HUES6 (cell line): ENCODE data around the gene ARHGAP24.
"Not testable (repeated sequence)": the region's sequence is repeated elsewhere in the genome, so short reads cannot be mapped to it uniquely, and the experiment has no call there.

Experiments used
- H3K27ac ChIP-seq: 2 replicates; pipeline ENCODE4 v1.7.0; 2013; ENCODE audit warnings: low read depth, mild to moderate bottlenecking, low read length, inconsistent platforms
- H3K27me3 ChIP-seq: 2 replicates; pipeline ENCODE4 v1.6.1; 2013; ENCODE audit warnings: low read length; ENCODE audit not compliant: control insufficient read depth, insufficient read depth
- H3K36me3 ChIP-seq: 2 replicates; pipeline ENCODE4 v1.6.1; 2013; ENCODE audit warnings: low read length; ENCODE audit not compliant: control insufficient read depth, insufficient read depth
- H3K4me1 ChIP-seq: 2 replicates; pipeline ENCODE4 v1.6.1; 2013; ENCODE audit warnings: low read length; ENCODE audit not compliant: control insufficient read depth, insufficient read depth
- H3K4me3 ChIP-seq: 2 replicates; pipeline ENCODE4 v1.5.1; 2013; ENCODE audit warnings: low read depth, low read length
- H3K9ac ChIP-seq: one replicate; pipeline ENCODE4 v1.6.1; 2013; ENCODE audit warnings: mild to moderate bottlenecking, low read length
- H3K9me3 ChIP-seq: 2 replicates; pipeline ENCODE4 v1.6.1; 2013; ENCODE audit warnings: low read depth, low read length; ENCODE audit not compliant: control insufficient read depth, insufficient read depth

ARHGAP24 gene

DNA sequence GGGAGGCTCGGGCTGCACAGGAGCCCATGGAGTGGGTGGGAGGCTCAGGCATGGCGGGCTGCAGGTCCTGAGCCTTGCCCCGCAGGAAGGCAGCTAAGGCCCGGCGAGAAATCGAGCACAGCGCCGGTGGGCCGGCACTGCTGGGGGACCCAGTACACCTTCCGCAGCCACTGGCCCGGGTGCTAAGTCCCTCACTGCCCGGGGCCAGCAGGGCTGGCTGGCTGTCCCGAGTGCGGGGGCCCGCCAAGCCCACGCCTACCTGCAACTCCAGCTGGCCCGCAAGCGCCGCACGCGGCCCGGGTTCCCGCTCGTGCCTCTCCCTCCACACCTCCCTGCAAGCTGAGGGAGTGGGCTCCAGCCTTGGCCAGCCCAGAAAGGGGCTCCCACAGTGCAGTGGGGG is 546.7 kb downstream of the ARHGAP24 start:
- H3K36me3 ChIP-seq, H3K27me3 ChIP-seq, H3K4me3 ChIP-seq, H3K9me3 ChIP-seq, H3K27ac ChIP-seq, H3K9ac ChIP-seq, H3K4me1 ChIP-seq: not testable (repeated sequence)

DNA sequence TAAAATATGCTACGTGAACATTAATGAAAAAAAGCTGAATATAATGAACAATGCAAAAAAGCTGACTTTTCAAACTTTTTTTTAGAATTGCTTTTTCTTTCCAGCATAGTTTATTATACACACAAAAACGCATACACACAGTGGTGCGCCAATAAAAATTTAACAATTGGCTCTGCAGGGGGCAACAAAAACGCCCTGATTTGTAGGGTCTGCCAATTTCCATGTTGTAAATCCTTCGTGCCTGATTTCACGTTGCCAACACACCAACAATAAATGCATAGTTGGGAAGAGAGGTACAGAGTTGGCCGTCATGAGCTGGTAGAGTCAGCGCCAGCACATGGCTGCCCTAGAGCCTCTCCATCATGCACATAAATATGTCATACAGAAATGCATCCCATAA is 551.8 kb downstream of the ARHGAP24 start:
- Histone ChIP-seq H3K9ac (no peak overlapping the region), H3K27ac (no peak overlapping the region), H3K4me3 (no peak overlapping the region), H3K9me3 (no peaks in the 10 kb centered on the region), H3K4me1 (no peaks in the 10 kb centered on the region), H3K36me3 (no peaks in the 10 kb centered on the region), H3K27me3 (no peaks in the 10 kb centered on the region)

DNA sequence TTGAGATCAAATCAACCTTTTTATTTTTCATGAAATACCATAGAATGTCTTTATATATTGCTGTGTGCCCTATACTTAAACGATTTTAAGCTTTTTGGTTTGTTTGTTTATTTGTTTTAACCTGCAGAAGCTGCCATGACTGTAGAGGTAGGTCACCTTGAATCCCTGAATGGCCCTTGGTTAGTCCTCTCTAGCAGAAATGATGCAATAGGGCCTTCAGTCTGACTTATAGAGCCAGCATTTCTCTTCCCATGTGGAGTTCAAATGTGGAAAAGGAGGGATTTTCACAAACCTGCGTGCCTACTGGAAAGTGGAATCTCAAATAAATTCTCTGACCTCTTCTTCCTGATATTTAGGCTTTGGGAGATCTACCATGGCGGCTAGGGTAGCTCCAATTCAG is 557.0 kb downstream of the ARHGAP24 start:
- H3K4me1 ChIP-seq, result peaks cover 12% of the 10 kb centered on the region; the same call in 1 of the 2 replicates
- no peaks in the 10 kb centered on the region for H3K27me3 ChIP-seq
- H3K9me3 ChIP-seq, result no peaks in the 10 kb centered on the region
- H3K9ac ChIP-seq, result no peak overlapping the region
- H3K36me3 ChIP-seq, result no peaks in the 10 kb centered on the region
- H3K4me3 ChIP-seq, result no peak overlapping the region
- H3K27ac ChIP-seq, result no peak overlapping the region

DNA sequence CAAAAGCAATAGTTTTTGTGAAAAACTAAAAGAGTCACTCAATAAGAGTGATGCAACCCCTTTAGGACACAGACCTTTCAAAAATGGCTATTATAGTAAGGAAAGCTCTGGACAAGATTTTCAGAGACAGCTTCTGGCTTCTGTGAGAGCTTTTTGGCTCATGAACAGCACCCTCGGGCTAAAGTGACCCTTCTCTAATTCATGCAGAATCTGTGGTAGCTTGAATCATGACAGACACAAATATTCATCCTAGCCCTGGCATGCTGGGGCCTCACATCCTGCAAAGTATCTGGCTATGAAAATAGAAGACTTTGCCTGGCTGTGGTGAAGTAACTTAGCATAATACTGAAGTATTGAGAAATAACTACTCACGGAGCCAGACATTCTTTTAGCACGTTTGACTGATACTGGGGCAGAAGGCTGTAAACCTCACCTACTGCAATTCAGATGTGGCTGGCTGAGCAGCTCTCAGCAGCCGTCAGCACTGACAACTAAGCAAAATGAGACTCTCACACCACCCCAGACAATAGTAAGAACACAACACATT is 557.6 kb downstream of the ARHGAP24 start:
- Histone ChIP-seq H3K9me3 (no peaks in the 10 kb centered on the region), H3K9ac (no peak overlapping the region), H3K4me1 (peaks cover 12% of the 10 kb centered on the region; the same call in 1 of the 2 replicates), H3K27ac (no peak overlapping the region), H3K36me3 (no peaks in the 10 kb centered on the region), H3K4me3 (no peak overlapping the region), H3K27me3 (no peaks in the 10 kb centered on the region)

DNA sequence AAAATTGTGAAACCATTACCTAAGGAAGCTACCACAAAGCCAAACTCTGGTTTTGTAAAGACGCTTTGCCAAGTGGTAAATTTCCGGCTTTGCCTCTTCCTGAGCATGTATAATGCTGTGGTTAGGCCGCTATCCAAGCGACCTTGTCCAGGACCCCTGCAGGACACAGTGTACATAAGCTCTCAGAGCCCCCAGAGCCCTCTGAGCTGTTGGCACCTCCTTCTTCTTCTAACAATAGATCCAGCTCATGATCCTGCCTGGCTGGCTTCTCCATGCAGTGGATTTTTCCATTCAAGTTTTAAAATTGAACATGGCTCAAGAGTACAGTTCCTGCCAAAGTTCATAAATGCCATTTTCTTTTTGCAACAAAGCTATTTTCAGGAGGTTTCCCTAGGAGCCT is 558.2 kb downstream of the ARHGAP24 start:
- Histone ChIP-seq H3K9me3 (no peaks in the 10 kb centered on the region), H3K4me1 (peaks cover 12% of the 10 kb centered on the region; the same call in 1 of the 2 replicates), H3K27ac (no peak overlapping the region), H3K27me3 (no peaks in the 10 kb centered on the region), H3K4me3 (no peak overlapping the region), H3K9ac (no peak overlapping the region), H3K36me3 (no peaks in the 10 kb centered on the region)

DNA sequence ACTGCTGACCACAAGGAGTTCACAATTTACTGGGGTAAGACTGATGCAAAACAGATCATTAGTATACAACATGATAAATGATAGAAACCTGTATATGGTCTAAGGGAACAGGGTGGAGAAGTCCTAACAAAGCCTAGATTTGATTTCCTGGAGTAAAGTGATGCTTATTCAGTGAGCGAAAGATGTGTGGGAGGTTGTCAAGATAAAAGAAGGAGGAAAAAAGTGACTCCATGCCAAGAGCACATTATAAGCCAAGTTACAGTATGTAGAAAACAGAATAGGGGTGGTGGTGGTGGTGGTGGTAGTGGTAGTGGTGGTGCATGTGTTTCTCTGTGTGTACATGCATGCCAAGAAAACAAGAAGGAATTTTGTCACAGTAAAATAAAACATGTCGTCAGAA is 559.7 kb downstream of the ARHGAP24 start:
- Histone ChIP-seq H3K9me3 (no peaks in the 10 kb centered on the region), H3K27ac (no peak overlapping the region), H3K4me1 (peaks cover 12% of the 10 kb centered on the region; the same call in 1 of the 2 replicates), H3K27me3 (no peaks in the 10 kb centered on the region), H3K9ac (no peak overlapping the region), H3K4me3 (no peak overlapping the region), H3K36me3 (no peaks in the 10 kb centered on the region)

DNA sequence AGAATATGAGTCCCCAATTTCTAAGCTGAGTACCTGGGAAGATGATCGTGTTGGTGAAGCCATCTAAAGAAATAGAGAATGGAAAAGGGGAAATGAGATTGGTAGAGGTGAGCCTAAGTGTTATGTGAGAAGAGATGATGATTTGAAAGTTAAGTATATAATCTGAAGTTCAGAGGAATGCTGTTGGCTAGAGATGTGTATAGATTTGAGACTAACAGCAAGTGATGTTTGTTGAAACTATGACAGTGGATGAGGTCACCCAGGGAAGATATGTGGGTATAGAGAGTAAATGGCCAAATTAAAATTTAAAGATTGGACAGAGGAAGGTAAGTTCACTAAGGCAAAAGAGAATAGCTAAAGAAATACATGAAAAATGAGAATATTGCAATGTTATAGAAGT is 560.7 kb downstream of the ARHGAP24 start:
- Histone ChIP-seq H3K27ac (no peak overlapping the region), H3K4me3 (no peak overlapping the region), H3K4me1 (peaks cover 12% of the 10 kb centered on the region; the same call in 1 of the 2 replicates), H3K36me3 (no peaks in the 10 kb centered on the region), H3K9ac (no peak overlapping the region), H3K9me3 (no peaks in the 10 kb centered on the region), H3K27me3 (no peaks in the 10 kb centered on the region)

DNA sequence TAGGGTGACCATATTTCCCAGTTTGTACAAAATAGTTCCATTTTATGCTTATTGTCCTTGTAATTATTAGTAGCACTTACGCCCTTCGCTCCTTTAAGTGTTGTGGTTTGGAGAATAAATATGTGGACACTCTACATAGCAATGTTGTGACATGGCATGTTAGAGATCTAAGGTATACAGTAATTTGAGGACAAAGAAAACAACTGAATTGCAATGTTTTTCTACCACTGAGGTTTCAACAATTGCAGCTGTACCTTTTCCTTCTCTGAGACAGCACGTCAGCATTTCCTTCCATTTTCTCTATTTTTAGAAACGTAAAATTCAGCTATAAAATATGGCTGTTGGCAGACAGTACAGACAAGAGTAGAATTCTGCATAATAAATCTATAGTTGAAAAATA is 561.8 kb downstream of the ARHGAP24 start:
- Histone ChIP-seq H3K27ac (no peak overlapping the region), H3K9me3 (no peaks in the 10 kb centered on the region), H3K9ac (no peak overlapping the region), H3K36me3 (no peaks in the 10 kb centered on the region), H3K27me3 (no peaks in the 10 kb centered on the region), H3K4me1 (peaks cover 12% of the 10 kb centered on the region; the same call in 1 of the 2 replicates), H3K4me3 (no peak overlapping the region)

DNA sequence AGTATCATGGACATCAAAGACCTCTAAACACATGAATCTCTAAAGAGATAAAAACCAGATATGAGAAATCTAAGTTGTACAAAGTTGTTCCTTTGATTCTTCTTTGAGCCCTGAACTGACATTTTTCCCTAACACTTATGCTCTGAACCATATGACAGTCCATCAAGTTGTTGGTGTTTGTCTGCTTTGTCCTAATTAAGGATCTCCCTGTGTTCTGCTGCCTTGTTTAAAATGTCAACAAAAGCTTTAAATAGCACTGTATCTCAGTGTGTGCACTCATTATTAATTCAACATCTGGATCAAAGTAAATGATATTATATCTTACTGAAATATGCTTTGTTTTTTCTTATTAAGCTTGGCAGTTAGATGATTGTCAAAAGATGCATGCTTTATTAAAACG is 563.1 kb downstream of the ARHGAP24 start:
- H3K4me1 ChIP-seq, result peaks cover 6% of the 10 kb centered on the region; the same call in 1 of the 2 replicates
- no peaks in the 10 kb centered on the region for H3K27me3 ChIP-seq

DNA sequence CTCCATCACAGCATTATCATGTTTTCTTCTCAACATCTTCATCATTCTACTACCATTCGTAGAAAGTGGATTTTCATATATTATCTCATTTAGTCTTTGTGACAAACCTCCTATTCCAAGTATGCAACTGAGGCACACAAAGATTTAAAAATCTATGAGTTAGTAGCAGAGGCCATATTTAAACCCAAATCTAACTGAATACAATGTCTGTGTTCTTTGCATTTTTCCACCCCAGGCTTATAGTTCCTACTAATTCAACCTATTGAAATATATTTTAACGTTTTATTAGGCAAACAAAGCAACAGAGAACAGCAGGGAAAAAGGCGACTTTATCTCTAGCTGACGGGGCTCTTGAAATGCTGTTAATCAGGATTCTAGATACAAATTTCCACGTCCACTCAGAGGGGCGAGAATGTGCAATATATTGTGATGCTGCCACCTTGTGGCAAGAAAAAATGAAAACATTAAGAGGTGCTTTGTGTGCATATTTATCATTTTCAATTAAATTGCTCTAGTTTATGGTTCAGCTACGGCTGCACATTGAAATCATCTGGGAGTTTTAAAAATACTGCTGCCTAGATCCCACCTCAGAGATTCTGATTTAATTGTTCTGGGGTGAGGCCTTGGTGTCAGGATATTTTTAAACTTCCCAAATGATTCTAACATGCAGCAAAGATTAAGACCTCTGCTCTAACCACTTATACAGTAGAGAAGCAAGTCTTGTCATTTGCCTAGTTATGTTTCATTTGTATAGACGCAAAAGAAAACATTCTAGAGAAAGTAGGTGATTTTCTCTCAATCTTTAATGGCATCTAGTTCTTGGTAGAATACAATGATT is 569.0 kb downstream of the ARHGAP24 start:
- Histone ChIP-seq H3K4me3 (no peak overlapping the region), H3K9ac (no peak overlapping the region)

More for the DNA sequence above, 563.1 kb downstream of the ARHGAP24 start:
- no peak overlapping the region for H3K27ac ChIP-seq
- no peak overlapping the region for H3K4me3 ChIP-seq
- no peaks in the 10 kb centered on the region for H3K9me3 ChIP-seq
- no peaks in the 10 kb centered on the region for H3K36me3 ChIP-seq
- no peak overlapping the region for H3K9ac ChIP-seq

DNA sequence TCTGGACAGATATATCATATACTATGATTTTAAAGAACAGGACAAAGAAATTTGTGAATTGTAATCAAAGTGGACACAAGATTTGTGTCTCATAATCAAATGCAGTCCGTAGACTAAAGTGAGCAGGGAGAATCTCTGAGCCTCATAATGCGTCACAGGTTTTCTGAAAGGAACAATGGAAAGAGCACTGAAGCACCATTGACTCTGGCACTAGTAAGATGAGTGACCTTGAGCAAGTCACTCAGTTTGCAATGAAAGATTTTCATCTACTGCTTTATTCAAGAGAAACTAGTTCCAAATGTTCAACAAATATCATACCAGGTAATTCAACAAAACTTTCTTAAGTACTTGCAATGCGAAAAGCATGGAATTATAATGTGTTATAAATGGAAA is 569.6 kb downstream of the ARHGAP24 start:
- Histone ChIP-seq H3K9ac (no peak overlapping the region), H3K9me3 (no peaks in the 10 kb centered on the region), H3K27me3 (no peaks in the 10 kb centered on the region), H3K4me1 (peaks cover 7% of the 10 kb centered on the region), H3K36me3 (no peaks in the 10 kb centered on the region), H3K4me3 (no peak overlapping the region), H3K27ac (no peak overlapping the region)

More for the DNA sequence above, 569.0 kb downstream of the ARHGAP24 start:
- Histone ChIP-seq H3K36me3 (no peaks in the 10 kb centered on the region), H3K27ac (no peak overlapping the region), H3K27me3 (no peaks in the 10 kb centered on the region), H3K4me1 (peaks cover 7% of the 10 kb centered on the region), H3K9me3 (no peaks in the 10 kb centered on the region)
